ENCODE data around the gene TEX36.
"Not testable (repeated sequence)": the region's sequence is repeated elsewhere in the genome, so short reads cannot be mapped to it uniquely, and the experiment has no call there.

TEX36 gene

GRCh38 chr10:125691160-125691981 is 8.4 kb upstream of the TEX36 start:
- DNase-seq: no peak

- DNase-seq: no peak
These were observed 7.1 kb upstream of the TEX36 start for GRCh38 chr10:125689955-125690569.

DNA sequence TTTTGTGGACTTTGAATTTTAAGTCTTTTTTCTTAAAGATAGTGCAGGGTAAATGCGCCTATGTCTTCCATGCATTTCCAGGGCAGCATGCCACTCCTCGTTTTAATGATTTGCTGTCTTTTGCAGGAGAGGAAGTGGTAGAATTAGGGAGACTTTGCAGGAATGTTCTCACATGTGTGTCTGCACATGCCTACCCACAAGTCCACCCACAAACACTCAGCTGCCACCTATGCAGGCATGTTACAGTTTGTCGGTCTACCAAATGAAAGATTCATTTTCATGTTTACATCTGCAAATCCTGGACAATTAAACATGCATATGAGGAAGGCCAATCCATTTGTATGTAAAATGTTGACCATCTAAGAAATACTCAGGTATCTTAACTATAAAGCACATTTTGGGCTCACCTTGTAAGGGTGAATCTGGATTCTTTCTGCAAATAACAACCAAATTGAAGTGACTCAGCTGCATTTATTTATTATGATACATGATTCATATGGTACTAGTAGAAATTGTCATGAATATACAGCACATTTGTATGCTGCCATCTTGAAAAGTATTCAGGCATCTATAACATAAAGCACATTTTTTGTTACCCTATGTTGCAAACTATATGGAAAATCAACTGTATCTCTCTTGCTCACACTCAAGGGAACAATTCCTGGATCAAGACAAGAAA is 4.7 kb upstream of the TEX36 start:
- DNase-seq: no peak

DNA sequence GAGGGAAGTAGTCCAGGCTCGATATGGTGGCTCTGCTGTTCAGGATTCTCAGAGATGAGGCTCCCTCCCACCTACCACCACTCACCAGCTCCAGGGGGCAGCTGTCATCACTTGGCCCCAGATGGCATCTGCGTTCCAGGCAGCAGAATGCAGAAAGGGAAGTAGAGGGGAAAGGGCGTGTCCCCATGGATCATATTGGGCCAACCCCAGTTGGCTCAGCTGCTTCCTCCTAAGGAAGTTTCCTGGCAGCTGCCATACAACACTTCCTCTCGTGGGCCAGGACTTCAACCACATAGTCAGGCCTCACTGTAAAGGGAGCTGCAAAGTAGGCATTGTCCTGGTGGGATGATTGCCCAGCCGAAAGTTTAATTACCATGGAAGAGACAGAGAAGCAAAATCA is 1.6 kb upstream of the TEX36 start:
- no peak for DNase-seq

DNA sequence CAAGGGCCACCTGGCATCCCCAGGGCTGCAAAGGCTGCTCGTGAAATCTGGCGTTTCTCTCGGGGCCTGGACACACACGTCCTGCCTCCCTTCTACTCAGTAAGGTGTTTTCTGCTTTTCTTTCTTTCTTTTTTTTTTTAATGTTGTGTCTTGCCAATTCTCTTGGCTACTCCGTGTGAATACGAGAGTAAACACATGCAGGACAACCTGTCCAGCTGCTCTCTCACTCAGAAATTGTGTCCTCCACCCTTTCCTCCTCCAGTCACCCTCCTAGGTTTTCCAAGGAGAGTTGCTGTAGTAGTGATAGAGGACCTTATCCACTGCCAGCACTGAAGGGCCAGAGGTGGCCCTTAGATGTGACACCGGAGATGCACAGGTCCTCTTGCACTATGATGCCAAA is 858 bp upstream of the TEX36 start:
- DNase-seq: no peak

DNA sequence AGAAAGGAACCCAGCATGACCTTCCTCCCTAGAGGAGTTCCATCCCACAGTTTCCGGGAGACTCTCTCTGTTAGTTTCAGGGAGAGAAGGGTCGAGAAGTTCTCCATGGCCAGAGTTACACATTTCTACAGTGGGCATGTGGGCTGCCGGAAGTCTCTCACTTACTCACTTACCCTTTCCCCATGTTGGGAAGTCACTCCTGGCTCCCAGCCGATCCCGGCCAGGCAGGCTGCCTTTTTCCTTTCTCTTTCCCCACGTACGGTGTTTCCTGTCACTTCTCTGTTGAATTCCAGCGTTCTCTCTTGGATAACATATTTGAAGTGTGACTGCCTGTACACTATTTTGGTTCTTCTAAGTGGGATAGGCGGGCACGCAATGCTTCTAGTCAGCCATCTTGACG is 3.5 kb downstream of the TEX36 start:
- DNase-seq: no peak

GRCh38 chr10:125672884-125673283 is 10.1 kb downstream of the TEX36 start:
- no peak for DNase-seq

DNA sequence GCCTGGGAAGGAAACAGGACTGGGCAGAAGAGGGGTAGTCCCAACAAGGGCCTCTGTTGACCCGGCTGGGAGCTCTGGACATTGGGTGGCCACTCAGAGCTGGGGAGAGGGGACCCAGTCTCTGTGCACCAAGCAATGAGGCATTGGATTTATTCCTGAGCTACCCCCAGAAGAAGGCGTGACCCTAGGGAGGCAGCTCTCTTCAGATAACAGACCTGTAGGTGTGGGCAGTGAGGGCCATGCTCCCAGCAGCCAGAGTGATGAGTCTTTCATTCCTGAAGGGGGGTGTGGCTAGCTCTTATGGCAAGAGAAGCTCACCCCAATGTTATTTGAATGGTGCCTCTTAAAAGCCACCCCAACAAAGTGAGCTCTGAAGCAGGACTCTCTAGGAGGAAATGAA is 20.4 kb downstream of the TEX36 start:
- no peak for DNase-seq

DNA sequence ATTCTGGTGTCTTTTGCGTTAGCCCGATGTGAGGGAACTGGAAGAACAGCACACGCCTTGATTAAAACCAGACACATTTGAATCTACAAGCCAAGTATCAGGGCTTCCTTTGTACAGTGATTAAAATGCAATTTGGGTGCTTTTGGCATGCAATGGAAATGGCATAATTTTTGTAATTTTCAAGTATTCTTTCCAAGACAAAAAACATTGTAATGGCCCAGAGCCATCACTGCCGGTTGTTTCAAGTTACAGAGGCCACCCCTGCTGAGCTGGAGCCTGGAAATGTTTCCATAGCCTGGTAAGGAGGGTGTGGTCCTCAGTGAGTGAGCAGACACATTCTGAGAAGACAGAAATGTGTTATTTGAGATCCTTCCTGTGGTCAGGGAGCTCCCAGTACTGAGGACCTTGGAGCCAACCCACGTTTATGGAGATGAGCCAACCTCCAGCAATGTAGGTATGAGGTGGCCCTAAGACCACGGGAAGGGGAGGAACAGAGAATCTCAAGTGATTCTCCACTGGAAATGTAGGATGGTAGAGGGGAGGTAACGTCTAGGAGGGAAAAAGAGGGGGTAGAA is 20.9 kb downstream of the TEX36 start:
- no peak for DNase-seq

DNA sequence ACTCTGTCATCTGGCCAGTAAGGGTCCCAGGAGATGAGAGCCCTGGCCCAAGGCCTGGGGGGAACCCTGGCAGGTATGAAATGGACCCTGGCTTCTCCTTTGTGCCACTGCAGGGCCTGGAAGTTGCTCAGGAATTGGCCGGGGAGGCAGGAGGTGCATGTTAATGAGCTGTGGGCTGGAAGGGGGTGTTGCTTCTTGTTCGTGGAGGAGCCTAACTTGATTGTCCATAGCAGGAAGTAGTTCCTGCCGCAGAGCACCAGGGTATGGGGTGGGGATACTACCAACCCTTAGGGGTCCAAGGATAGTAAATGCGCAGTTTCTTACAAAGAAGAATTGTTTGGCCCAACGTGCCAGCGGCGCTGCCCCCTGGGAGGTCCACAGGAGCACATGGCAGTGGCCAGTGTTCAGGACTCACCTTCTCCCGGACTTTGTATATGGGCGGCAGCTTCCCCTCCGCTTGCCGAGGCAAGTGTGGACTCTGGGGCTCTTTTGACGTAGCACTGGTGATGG is 21.5 kb downstream of the TEX36 start:
- no peak for DNase-seq

- DNase-seq: no peak
These were observed 23.9 kb downstream of the TEX36 start for GRCh38 chr10:125659071-125659470.

DNA sequence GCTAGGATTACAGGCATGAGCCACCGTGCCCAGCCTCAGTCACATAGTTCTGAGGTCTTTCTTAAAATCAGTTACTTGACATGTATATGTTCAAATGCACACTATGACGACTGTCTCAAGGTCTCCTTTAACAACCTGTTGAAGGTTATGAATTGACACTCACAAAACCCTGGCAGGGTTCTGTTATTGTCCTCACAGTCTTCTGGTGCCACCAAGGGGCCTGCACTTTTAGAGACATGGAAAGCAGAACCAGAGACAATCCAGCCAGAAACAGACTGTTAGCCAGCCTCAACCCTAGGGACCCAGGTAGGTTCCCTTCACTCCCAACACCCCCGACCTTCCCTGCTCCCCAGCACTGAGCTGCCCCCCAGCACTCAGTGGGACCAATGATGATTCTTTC is 26.4 kb downstream of the TEX36 start:
- no peak for DNase-seq

- DNase-seq: not testable (repeated sequence)
These were observed 29.9 kb downstream of the TEX36 start for GRCh38 chr10:125653113-125653512.

GRCh38 chr10:125646311-125646710 is 36.7 kb downstream of the TEX36 start:
- DNase-seq: no peak

DNA sequence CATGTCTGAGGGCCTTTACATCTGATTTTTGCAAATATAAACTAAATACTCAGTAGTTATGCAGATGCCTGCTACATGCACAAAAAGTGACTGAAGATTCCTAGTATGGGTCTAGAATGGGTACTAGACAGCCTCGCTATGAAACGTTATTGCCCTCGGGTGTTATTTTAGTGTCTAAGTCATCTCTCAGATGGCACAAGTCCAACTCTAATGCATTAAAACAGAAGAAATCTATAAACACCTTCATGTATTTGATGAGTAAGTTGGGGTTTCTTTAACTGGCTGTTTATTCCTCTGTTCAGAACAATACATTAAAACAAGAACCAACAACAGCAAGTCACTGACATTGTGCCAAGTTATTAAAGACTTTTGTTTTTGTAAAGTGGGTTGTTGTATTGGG is 41.6 kb downstream of the TEX36 start:
- no peak for DNase-seq

DNA sequence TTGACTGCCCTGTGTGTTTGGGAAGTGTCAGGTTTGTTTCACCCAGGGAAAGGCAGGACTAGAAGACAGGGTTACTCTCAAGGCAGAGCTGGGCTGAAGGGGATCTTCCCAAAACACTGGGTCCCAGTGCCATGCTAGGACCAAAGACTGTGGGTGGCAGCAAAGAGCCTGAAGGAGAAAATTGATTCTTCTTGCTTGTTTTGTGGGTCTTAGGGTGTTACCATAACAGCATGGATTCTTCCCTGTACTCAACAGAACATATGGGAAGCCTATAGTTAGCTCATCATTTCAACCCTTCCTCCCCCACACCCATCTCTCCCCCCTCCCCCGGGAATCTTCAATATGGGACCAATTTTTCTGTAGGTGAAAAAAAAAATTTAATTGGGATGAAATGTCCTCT is 42.3 kb downstream of the TEX36 start:
- no peak for DNase-seq

GRCh38 chr10:125639846-125640245 is 43.1 kb downstream of the TEX36 start:
- no peak for DNase-seq

GRCh38 chr10:125638555-125638954 is 44.4 kb downstream of the TEX36 start:
- no peak for DNase-seq

- DNase-seq: no peak
These were observed 45.5 kb downstream of the TEX36 start for GRCh38 chr10:125637496-125637895.

GRCh38 chr10:125634606-125635005 is 48.4 kb downstream of the TEX36 start:
- DNase-seq: no peak

- no peak for DNase-seq
These were observed 49.4 kb downstream of the TEX36 start for GRCh38 chr10:125633517-125633999.

- DNase-seq: no peak
These were observed 51.2 kb downstream of the TEX36 start for GRCh38 chr10:125631806-125632205.

GRCh38 chr10:125629758-125630376 is 53.1 kb downstream of the TEX36 start:
- no peak for DNase-seq
